Measurements from ENCODE around the gene TSPAN9. TPM values are rescaled to one million over a fixed set of nuclear protein-coding genes. Genes with fewer than 3 reads are reported as not detected.

The TSPAN9 gene
- total and polyA plus RNA-seq, 2 donors from 2014 or later = 62.4 to 81.6 TPM

- TF ChIP-seq CTCF (IDR thresholded peaks at IDR 0.05; ENCODE audit: borderline replicate concordance, extremely low read depth, insufficient read depth) = no peak
- H3K27ac ChIP-seq (ENCODE audit: low read depth in 2 of 2, low read length in 2 of 2) = peak overlapping the region; percentile 62 to 75
- FAIRE-seq = no peak
Measured at GRCh38 chr12:3107954-3108353, 30.8 kb downstream of the TSPAN9 start.

GRCh38 chr12:3110578-3110977 lies 33.4 kb downstream of the TSPAN9 start:
- peak in 1 of 5 donors; percentile 30 for DNase-seq
- no peak for FAIRE-seq
- Histone ChIP-seq H3K9ac (ENCODE audit: low read length in 3 of 3) (no peak overlapping the region), H3K27me3 (ENCODE audit: control insufficient read depth, insufficient read depth, low read length) (no peaks in the 10 kb centered on the region), H3K27ac (ENCODE audit: low read depth in 2 of 2, low read length in 2 of 2) (peak overlapping the region; percentile 49 to 85), H3K9me3 (ENCODE audit: control insufficient read depth in 2 of 3, insufficient read depth in 1 of 3, low read length in 3 of 3) (no peaks in the 10 kb centered on the region), H3K4me3 (ENCODE audit: low read length in 3 of 3) (peak overlapping the region in 2 of 3 donors; percentile 23 to 37), H3K36me3 (ENCODE audit: control insufficient read depth in 2 of 3, insufficient read depth in 3 of 3, low read length in 3 of 3) (peaks cover 0 to 3% (median 2%) of the 10 kb centered on the region in 3 donors), H3K4me1 (ENCODE audit: control insufficient read depth in 2 of 3, insufficient read depth in 2 of 3, low read depth in 1 of 3, low read length in 3 of 3) (peaks cover 0 to 41% (median 34%) of the 10 kb centered on the region in 3 donors)
- no peak for TF ChIP-seq CTCF (IDR thresholded peaks at IDR 0.05; ENCODE audit: borderline replicate concordance, extremely low read depth, insufficient read depth)
- intact Hi-C loops (cut with DNase I) = no loop called here

More at GRCh38 chr12:3107954-3108353, 30.8 kb downstream of the TSPAN9 start:
- peaks cover 0 to 3% (median 0%) of the 10 kb centered on the region in 3 donors for H3K36me3 ChIP-seq (ENCODE audit: control insufficient read depth in 2 of 3, insufficient read depth in 3 of 3, low read length in 3 of 3)
- H3K9me3 ChIP-seq (ENCODE audit: control insufficient read depth in 2 of 3, insufficient read depth in 1 of 3, low read length in 3 of 3) = no peaks in the 10 kb centered on the region
- H3K27me3 ChIP-seq (ENCODE audit: control insufficient read depth, insufficient read depth, low read length) = no peaks in the 10 kb centered on the region
- DNase-seq = no peak
- intact Hi-C loops (cut with DNase I) = no loop called here
- H3K9ac ChIP-seq (ENCODE audit: low read length in 3 of 3) = peak overlapping the region in 1 of 3 donors; percentile 63
- H3K4me3 ChIP-seq (ENCODE audit: low read length in 3 of 3) = no peak overlapping the region
- H3K4me1 ChIP-seq (ENCODE audit: control insufficient read depth in 2 of 3, insufficient read depth in 2 of 3, low read depth in 1 of 3, low read length in 3 of 3) = peaks cover 2 to 65% (median 58%) of the 10 kb centered on the region in 3 donors

GRCh38 chr12:3113671-3114325 lies 36.6 kb downstream of the TSPAN9 start:
- no peak overlapping the region for H3K4me3 ChIP-seq (ENCODE audit: low read length in 3 of 3)
- intact Hi-C loops (cut with DNase I) = no loop called here
- no peak overlapping the region for H3K9ac ChIP-seq (ENCODE audit: low read length in 3 of 3)
- H3K27ac ChIP-seq (ENCODE audit: low read depth in 2 of 2, low read length in 2 of 2) = no peak overlapping the region
- TF ChIP-seq CTCF (IDR thresholded peaks at IDR 0.05; ENCODE audit: borderline replicate concordance, extremely low read depth, insufficient read depth) = no peak
- DNase-seq (peak in 1 of 5 donors; percentile 54), FAIRE-seq (no peak)
- no peaks in the 10 kb centered on the region for H3K9me3 ChIP-seq (ENCODE audit: control insufficient read depth in 2 of 3, insufficient read depth in 1 of 3, low read length in 3 of 3)
- peaks cover 4 to 41% (median 40%) of the 10 kb centered on the region in 3 donors for H3K4me1 ChIP-seq (ENCODE audit: control insufficient read depth in 2 of 3, insufficient read depth in 2 of 3, low read depth in 1 of 3, low read length in 3 of 3)
- peaks cover 0 to 2% (median 0%) of the 10 kb centered on the region in 3 donors for H3K36me3 ChIP-seq (ENCODE audit: control insufficient read depth in 2 of 3, insufficient read depth in 3 of 3, low read length in 3 of 3)
- H3K27me3 ChIP-seq (ENCODE audit: control insufficient read depth, insufficient read depth, low read length) = no peaks in the 10 kb centered on the region
